ENCODE results near the gene RHEX. TPM values are rescaled to one million over a fixed set of nuclear protein-coding genes. Genes with fewer than 3 reads are reported as not detected.

The RHEX gene
- total RNA-seq, 1 donor from 2014 or later, result not detected

DNA sequence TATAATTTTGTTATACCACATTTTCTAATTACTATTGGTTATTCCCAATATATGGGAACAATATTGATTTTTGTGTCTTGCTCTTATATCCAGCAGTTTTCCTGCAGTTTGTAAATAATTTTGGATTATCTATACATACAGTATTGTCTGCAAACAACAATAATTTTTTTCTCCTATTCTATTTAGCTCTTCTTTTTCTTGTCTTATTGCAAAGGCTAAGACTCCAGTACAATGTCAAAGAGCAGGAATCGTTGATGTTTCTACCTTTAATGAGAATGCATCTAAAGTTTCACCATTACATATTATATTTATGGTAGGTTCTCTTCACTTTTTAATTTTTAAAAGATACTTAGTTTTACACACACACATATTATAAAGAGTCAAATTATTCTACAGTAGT lies 68.3 kb downstream of the RHEX start:
- Mint-ChIP-seq H3K27ac (no peak overlapping the region), H3K4me3 (no peak overlapping the region), H3K9me3 (peaks cover 31% of the 10 kb centered on the region), H3K27me3 (ENCODE audit: insufficient read depth, low read depth) (peaks cover 21% of the 10 kb centered on the region), H3K4me1 (peaks cover 11% of the 10 kb centered on the region), H3K36me3 (peaks cover 2% of the 10 kb centered on the region)
- no peak for TF ChIP-seq EZH2phosphoT487 (IDR thresholded peaks at IDR 0.05)
- no peak for TF ChIP-seq EZH2 (IDR thresholded peaks at IDR 0.05)
- TF ChIP-seq, protein P1, sequence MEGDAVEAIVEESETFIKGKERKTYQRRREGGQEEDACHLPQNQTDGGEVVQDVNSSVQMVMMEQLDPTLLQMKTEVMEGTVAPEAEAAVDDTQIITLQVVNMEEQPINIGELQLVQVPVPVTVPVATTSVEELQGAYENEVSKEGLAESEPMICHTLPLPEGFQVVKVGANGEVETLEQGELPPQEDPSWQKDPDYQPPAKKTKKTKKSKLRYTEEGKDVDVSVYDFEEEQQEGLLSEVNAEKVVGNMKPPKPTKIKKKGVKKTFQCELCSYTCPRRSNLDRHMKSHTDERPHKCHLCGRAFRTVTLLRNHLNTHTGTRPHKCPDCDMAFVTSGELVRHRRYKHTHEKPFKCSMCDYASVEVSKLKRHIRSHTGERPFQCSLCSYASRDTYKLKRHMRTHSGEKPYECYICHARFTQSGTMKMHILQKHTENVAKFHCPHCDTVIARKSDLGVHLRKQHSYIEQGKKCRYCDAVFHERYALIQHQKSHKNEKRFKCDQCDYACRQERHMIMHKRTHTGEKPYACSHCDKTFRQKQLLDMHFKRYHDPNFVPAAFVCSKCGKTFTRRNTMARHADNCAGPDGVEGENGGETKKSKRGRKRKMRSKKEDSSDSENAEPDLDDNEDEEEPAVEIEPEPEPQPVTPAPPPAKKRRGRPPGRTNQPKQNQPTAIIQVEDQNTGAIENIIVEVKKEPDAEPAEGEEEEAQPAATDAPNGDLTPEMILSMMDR (IDR thresholded peaks at IDR 0.05), result no peak
- Histone ChIP-seq H3F3A (ENCODE audit: low read depth) (peaks cover 4% of the 10 kb centered on the region), H3K4me1 (peaks cover 6% of the 10 kb centered on the region), H3K27ac (no peak overlapping the region), H4K20me1 (ENCODE audit: low read depth) (no peaks in the 10 kb centered on the region), H2AFZ (replicated peaks) (no peak overlapping the region), H3K9ac (no peak overlapping the region), H3K79me2 (ENCODE audit: low read depth) (no peaks in the 10 kb centered on the region), H3K9me3 (ENCODE audit: low read depth) (peaks cover 12% of the 10 kb centered on the region), H3K4me3 (no peak overlapping the region), H3K27me3 (peaks cover 40% of the 10 kb centered on the region), H3K4me2 (no peak overlapping the region), H3K36me3 (no peaks in the 10 kb centered on the region)
- DNase-seq (ENCODE audit: low spot score), result no peak

DNA sequence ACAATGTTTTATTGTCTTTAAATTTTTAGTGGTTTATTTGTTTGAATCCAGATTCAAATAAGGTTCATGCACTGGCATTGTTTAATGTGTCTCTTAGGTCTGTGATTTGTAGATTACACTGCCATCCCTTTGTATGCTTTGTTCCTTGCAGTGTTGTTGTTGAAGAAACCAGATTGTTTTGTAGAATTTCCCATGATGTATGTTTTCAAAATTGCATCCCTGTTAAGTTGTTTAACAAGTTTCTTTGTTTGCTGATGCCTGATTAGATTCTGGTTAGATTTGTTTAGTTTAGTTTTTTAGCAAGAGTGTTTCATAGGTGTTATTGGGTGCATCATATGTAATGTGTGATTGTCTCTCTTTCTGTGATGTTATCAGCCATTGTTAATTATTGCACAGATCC lies 69.7 kb downstream of the RHEX start:
- Mint-ChIP-seq H3K4me3 (no peak overlapping the region), H3K4me1 (peaks cover 6% of the 10 kb centered on the region), H3K27ac (no peak overlapping the region), H3K9me3 (peaks cover 31% of the 10 kb centered on the region), H3K36me3 (peaks cover 2% of the 10 kb centered on the region), H3K27me3 (ENCODE audit: insufficient read depth, low read depth) (peaks cover 17% of the 10 kb centered on the region)
- no peak overlapping the region for H3K27ac ChIP-seq
- no peaks in the 10 kb centered on the region for H3K36me3 ChIP-seq
- TF ChIP-seq EZH2 (IDR thresholded peaks at IDR 0.05) (no peak), EZH2phosphoT487 (IDR thresholded peaks at IDR 0.05) (no peak)
- TF ChIP-seq, protein P1 (IDR thresholded peaks at IDR 0.05), result no peak
- H3K27me3 ChIP-seq, result peaks cover 26% of the 10 kb centered on the region
- H4K20me1 ChIP-seq (ENCODE audit: low read depth), result no peaks in the 10 kb centered on the region
- H3K9me3 ChIP-seq (ENCODE audit: low read depth), result peaks cover 12% of the 10 kb centered on the region
- H3K4me2 ChIP-seq, result no peak overlapping the region
- no peak overlapping the region for H3K4me3 ChIP-seq
- H3K79me2 ChIP-seq (ENCODE audit: low read depth), result no peaks in the 10 kb centered on the region
- no peak overlapping the region for H3K9ac ChIP-seq
- H3K4me1 ChIP-seq, result peaks cover 3% of the 10 kb centered on the region
- H2AFZ ChIP-seq (replicated peaks), result no peak overlapping the region
- no peak for DNase-seq (ENCODE audit: low spot score)
- peaks cover 4% of the 10 kb centered on the region for H3F3A ChIP-seq (ENCODE audit: low read depth)

DNA sequence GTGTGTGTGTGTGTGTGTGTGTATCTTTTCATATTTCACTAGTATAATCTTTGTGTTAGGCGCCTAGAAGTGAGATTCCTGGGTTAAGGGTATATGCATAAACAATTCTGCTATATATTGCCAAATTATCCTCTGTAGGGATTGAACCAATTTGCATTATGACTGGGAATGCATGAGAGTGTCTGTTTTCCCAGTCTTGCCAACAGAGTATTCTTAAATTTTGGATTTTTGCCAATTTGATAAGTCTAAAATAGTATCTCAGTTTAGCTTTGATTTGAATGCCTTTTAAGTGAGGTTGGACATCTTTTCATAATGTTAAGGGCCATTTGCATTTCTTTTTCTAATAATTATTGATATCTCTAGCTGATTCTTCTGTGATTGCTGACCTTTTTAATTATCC lies 72.4 kb downstream of the RHEX start:
- no peaks in the 10 kb centered on the region for H3K4me1 Mint-ChIP-seq
- no peak for TF ChIP-seq EZH2phosphoT487 (IDR thresholded peaks at IDR 0.05)
- TF ChIP-seq, protein P1 (IDR thresholded peaks at IDR 0.05), result no peak
- no peak for TF ChIP-seq EZH2 (IDR thresholded peaks at IDR 0.05)
- Histone ChIP-seq H3K4me1 (no peaks in the 10 kb centered on the region), H3K79me2 (ENCODE audit: low read depth) (no peaks in the 10 kb centered on the region), H3F3A (ENCODE audit: low read depth) (no peaks in the 10 kb centered on the region), H3K27ac (no peak overlapping the region), H3K4me3 (no peak overlapping the region), H3K9me3 (ENCODE audit: low read depth) (peaks cover 7% of the 10 kb centered on the region), H2AFZ (replicated peaks) (no peak overlapping the region), H4K20me1 (ENCODE audit: low read depth) (no peaks in the 10 kb centered on the region), H3K36me3 (no peaks in the 10 kb centered on the region), H3K27me3 (no peaks in the 10 kb centered on the region), H3K4me2 (no peak overlapping the region), H3K9ac (no peak overlapping the region)
- H3K27me3 Mint-ChIP-seq (ENCODE audit: insufficient read depth, low read depth), result peaks cover 7% of the 10 kb centered on the region
- H3K4me3 Mint-ChIP-seq, result no peak overlapping the region
- no peak overlapping the region for H3K27ac Mint-ChIP-seq
- H3K9me3 Mint-ChIP-seq, result peaks cover 21% of the 10 kb centered on the region
- DNase-seq (ENCODE audit: low spot score), result no peak
- H3K36me3 Mint-ChIP-seq, result peaks cover 2% of the 10 kb centered on the region

All from neural progenitor cell (in vitro differentiated cells).